Kidney capillary endothelial cell (primary cell): ENCODE data around the gene COQ8A.
"Not testable (repeated sequence)": the region's sequence is repeated elsewhere in the genome, so short reads cannot be mapped to it uniquely, and the experiment has no call there.

Experiments
- DNase-seq: peaks from one replicate; pipeline ENCODE4 v3.0.0-alpha.2; 2018; ENCODE audit warnings: low spot score

Gene COQ8A

GRCh38 chr1:226953175-226953800 is 13.2 kb downstream of the COQ8A start:
- no peak for DNase-seq

GRCh38 chr1:226954337-226954736 is 14.2 kb downstream of the COQ8A start:
- DNase-seq, result no peak

- DNase-seq, result no peak
These were observed 14.7 kb downstream of the COQ8A start for GRCh38 chr1:226954777-226955176.

- not testable (repeated sequence) for DNase-seq
These were observed 15.8 kb downstream of the COQ8A start for GRCh38 chr1:226955857-226956256.

GRCh38 chr1:226956942-226957713 is 17.0 kb downstream of the COQ8A start:
- no peak for DNase-seq

GRCh38 chr1:226957714-226958113 is 17.6 kb downstream of the COQ8A start:
- no peak for DNase-seq

GRCh38 chr1:226958300-226958699 is 18.2 kb downstream of the COQ8A start:
- no peak for DNase-seq

GRCh38 chr1:226960256-226960655 is 20.2 kb downstream of the COQ8A start:
- DNase-seq, result no peak

- DNase-seq, result no peak
These were observed 21.1 kb downstream of the COQ8A start for GRCh38 chr1:226960944-226961765.

GRCh38 chr1:226962421-226963391 is 22.6 kb downstream of the COQ8A start:
- DNase-seq, result no peak

- DNase-seq, result no peak
These were observed 24.0 kb downstream of the COQ8A start for GRCh38 chr1:226964068-226964425.

GRCh38 chr1:226964611-226965486 is 24.8 kb downstream of the COQ8A start:
- no peak for DNase-seq

GRCh38 chr1:226965581-226966440 is 25.7 kb downstream of the COQ8A start:
- DNase-seq, result no peak

- DNase-seq, result no peak
These were observed 26.6 kb downstream of the COQ8A start for GRCh38 chr1:226966683-226967082.

- no peak for DNase-seq
These were observed 27.6 kb downstream of the COQ8A start for GRCh38 chr1:226967665-226968064.

GRCh38 chr1:226971765-226972164 is 31.7 kb downstream of the COQ8A start:
- DNase-seq, result no peak

GRCh38 chr1:226972931-226973330 is 32.8 kb downstream of the COQ8A start:
- DNase-seq, result no peak

- no peak for DNase-seq
These were observed 33.3 kb downstream of the COQ8A start for GRCh38 chr1:226973371-226973897.

- no peak for DNase-seq
These were observed 33.9 kb downstream of the COQ8A start for GRCh38 chr1:226973898-226974543.
